GM20000 (cell line): Measurements from ENCODE around the gene GZF1.

Source experiments
- DNase-seq: peaks from one replicate; pipeline ENCODE4 v3.0.0; 2012; ENCODE audit warnings: low spot score
- TF ChIP-seq, protein P1 (sequence below): IDR thresholded peaks from 2 replicates; pipeline ENCODE4 v1.5.1; 2012; ENCODE audit warnings: mild to moderate bottlenecking, control low read depth; ENCODE audit errors: extremely low read depth, missing control alignments

The GZF1 gene

DNA sequence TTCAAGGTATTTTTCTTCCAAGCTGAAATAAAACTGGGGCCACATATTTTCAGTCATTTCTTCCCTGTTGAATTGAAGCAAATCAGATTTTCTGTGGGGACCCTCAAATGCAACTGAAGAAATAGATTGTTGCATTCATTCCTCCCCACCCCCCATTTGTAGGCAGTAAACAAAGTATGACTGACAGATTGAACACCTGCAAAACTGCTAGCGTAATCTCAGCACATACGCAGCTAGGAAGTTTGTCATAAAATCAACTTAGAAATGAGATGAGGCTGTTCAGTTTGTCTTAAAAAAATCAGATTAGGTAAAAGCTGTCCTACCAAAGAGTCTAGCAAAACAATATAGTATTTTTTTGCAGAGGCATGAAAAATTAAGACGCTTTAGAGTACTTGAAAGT lies 8.9 kb downstream of the GZF1 start:
- no peak for DNase-seq
- TF ChIP-seq, protein P1, sequence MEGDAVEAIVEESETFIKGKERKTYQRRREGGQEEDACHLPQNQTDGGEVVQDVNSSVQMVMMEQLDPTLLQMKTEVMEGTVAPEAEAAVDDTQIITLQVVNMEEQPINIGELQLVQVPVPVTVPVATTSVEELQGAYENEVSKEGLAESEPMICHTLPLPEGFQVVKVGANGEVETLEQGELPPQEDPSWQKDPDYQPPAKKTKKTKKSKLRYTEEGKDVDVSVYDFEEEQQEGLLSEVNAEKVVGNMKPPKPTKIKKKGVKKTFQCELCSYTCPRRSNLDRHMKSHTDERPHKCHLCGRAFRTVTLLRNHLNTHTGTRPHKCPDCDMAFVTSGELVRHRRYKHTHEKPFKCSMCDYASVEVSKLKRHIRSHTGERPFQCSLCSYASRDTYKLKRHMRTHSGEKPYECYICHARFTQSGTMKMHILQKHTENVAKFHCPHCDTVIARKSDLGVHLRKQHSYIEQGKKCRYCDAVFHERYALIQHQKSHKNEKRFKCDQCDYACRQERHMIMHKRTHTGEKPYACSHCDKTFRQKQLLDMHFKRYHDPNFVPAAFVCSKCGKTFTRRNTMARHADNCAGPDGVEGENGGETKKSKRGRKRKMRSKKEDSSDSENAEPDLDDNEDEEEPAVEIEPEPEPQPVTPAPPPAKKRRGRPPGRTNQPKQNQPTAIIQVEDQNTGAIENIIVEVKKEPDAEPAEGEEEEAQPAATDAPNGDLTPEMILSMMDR = no peak

- TF ChIP-seq, protein P1 = no peak
- no peak for DNase-seq
These were observed 9.5 kb downstream of the GZF1 start for GRCh38 chr20:23371496-23371895.

GRCh38 chr20:23374441-23374840 lies 12.5 kb downstream of the GZF1 start:
- no peak for DNase-seq
- TF ChIP-seq, protein P1 = no peak

DNA sequence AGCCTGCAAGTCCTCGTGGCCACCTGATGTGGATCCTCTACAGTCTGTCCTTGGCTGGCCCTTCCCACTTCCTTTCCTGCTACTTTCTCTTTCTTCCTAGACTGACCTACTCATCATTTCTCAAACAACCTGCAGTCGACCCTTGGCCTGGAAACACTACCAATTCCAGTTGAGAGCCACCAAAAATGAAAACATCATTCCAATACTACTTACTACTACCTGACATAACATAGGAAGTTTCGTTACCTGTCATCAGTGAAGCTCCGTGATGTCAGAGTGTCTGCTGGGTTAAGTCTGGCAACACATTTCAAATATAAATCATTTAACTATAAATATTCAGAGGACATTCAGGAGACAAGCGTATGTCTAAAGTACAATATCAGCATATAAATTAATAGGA lies 13.8 kb downstream of the GZF1 start:
- TF ChIP-seq, protein P1 = no peak
- no peak for DNase-seq

- TF ChIP-seq, protein P1 = no peak
- no peak for DNase-seq
These were observed 17.8 kb downstream of the GZF1 start for GRCh38 chr20:23379772-23380171.

- DNase-seq = no peak
- TF ChIP-seq, protein P1 = no peak
These were observed 19.9 kb downstream of the GZF1 start for GRCh38 chr20:23381876-23382275.

DNA sequence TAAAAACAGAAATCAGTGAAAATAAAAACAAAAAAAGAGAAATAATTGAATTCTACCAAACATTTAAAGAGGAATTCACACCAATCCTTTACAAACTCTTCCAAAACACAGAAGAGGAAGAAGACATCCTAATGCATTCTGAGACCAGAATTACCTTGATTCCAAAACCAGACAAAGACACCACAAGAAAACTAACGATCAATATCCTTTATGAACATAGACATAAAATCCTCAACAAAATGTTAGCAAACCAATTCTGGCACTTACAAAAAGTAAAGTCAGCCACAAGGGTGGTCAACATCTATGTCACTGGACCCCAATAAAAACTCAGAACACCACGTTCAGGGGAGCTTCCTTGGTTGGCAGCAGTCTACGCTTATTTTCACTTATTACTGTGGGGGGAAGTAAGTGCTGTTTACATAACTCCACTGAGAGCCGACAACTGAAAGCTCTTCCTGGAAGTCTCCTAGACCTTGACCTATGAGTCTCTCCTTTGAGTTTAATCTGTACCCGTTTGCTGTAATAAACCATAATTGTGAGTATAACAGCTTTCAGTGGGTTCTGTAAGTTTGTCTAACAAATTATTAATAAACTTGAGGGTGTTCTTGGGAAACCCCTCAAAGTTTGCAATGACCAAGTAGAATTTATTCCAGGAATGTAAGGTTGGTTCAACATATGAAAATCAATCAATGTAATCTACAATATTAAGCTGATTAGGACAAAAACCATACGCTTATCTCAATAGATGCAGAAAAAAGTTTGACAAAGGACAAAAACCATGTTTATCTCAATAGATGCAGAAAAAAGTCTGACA lies 24.5 kb downstream of the GZF1 start:
- TF ChIP-seq, protein P1 = no peak
- no peak for DNase-seq
